GM18499 (cell line): Measurements from ENCODE around the gene KLHL1.
"Not testable (repeated sequence)": the region's sequence is repeated elsewhere in the genome, so short reads cannot be mapped to it uniquely, and the experiment has no call there.

Experiments used
- ATAC-seq: cut with Tn5 transposase; IDR thresholded peaks from one replicate; pipeline ENCODE4 v1.9.1; 2021; ENCODE audit warnings: moderate number of reproducible peaks; ENCODE audit not compliant: insufficient read depth, unreplicated experiment

The KLHL1 gene

GRCh38 chr13:70108356-70109105, at the start of gene KLHL1:
Gene KLHL1 (minus strand): TSS chr13:70108452. CDS start chr13:70107699, 753 bp downstream.
- ATAC-seq = no peak

- ATAC-seq = not testable (repeated sequence)
Measured at GRCh38 chr13:70142658-70143057, 34.4 kb upstream of the KLHL1 start.

GRCh38 chr13:70128098-70128497, 19.8 kb upstream of the KLHL1 start:
- ATAC-seq = no peak

GRCh38 chr13:70125693-70126092, 17.4 kb upstream of the KLHL1 start:
- no peak for ATAC-seq

- ATAC-seq = no peak
Measured at GRCh38 chr13:70117338-70117905, 9.2 kb upstream of the KLHL1 start.

GRCh38 chr13:70107498-70108281, 562 bp downstream of the KLHL1 start, which contains the start of gene ATXN8OS:
Gene ATXN8OS (plus strand): TSS chr13:70107826.
- no peak for ATAC-seq

- ATAC-seq = no peak
Measured at GRCh38 chr13:70107125-70107497, 1.1 kb downstream of the KLHL1 start.

GRCh38 chr13:70104481-70104880, 3.8 kb downstream of the KLHL1 start:
- no peak for ATAC-seq

- ATAC-seq = no peak
Measured at GRCh38 chr13:70098669-70099068, 9.6 kb downstream of the KLHL1 start.

- no peak for ATAC-seq
Measured at GRCh38 chr13:70090036-70090723, 18.1 kb downstream of the KLHL1 start.

GRCh38 chr13:70088926-70089325, 19.3 kb downstream of the KLHL1 start:
- no peak for ATAC-seq

GRCh38 chr13:70087247-70087646, 21.0 kb downstream of the KLHL1 start:
- no peak for ATAC-seq

GRCh38 chr13:70080012-70080411, 28.2 kb downstream of the KLHL1 start:
- no peak for ATAC-seq

- no peak for ATAC-seq
Measured at GRCh38 chr13:70054572-70054971, 53.7 kb downstream of the KLHL1 start.

- no peak for ATAC-seq
Measured at GRCh38 chr13:70051531-70051930, 56.7 kb downstream of the KLHL1 start.

- no peak for ATAC-seq
Measured at GRCh38 chr13:70043685-70044084, 64.6 kb downstream of the KLHL1 start.

- ATAC-seq = no peak
Measured at GRCh38 chr13:70042193-70042592, 66.1 kb downstream of the KLHL1 start.

GRCh38 chr13:70034286-70034685, 74.0 kb downstream of the KLHL1 start:
- ATAC-seq = no peak

- ATAC-seq = no peak
Measured at GRCh38 chr13:70027551-70027950, 80.7 kb downstream of the KLHL1 start.

- ATAC-seq = no peak
Measured at GRCh38 chr13:70023516-70023915, 84.7 kb downstream of the KLHL1 start.

- ATAC-seq = no peak
Measured at GRCh38 chr13:70022646-70023045, 85.6 kb downstream of the KLHL1 start.
